Fibroblast of upper back skin (primary cell): ENCODE results near the gene CNTN3.
A peak's percentile ranks its signal among the peaks of the same experiment; 100 is the strongest.

Experiments used
- DNase-seq: peaks from one replicate; pipeline ENCODE4 v3.0.0-alpha.2; 2013

The CNTN3 gene

GRCh38 chr3:74607803-74608202 lies 6.7 kb downstream of the CNTN3 start:
- no peak for DNase-seq

- no peak for DNase-seq
Observed at GRCh38 chr3:74606996-74607395, 7.5 kb downstream of the CNTN3 start.

GRCh38 chr3:74605437-74605836 lies 9.0 kb downstream of the CNTN3 start:
- DNase-seq = no peak

GRCh38 chr3:74603292-74603691 lies 11.2 kb downstream of the CNTN3 start:
- DNase-seq = peak; percentile 45

- DNase-seq = no peak
Observed at GRCh38 chr3:74602471-74602870, 12.0 kb downstream of the CNTN3 start.

GRCh38 chr3:74601793-74602192 lies 12.7 kb downstream of the CNTN3 start:
- no peak for DNase-seq

- peak; percentile 63 for DNase-seq
Observed at GRCh38 chr3:74599564-74599963, 14.9 kb downstream of the CNTN3 start.

- DNase-seq = no peak
Observed at GRCh38 chr3:74593152-74593551, 21.3 kb downstream of the CNTN3 start.

GRCh38 chr3:74592359-74592758 lies 22.1 kb downstream of the CNTN3 start:
- peak; percentile 40 for DNase-seq

- DNase-seq = no peak
Observed at GRCh38 chr3:74591946-74592345, 22.5 kb downstream of the CNTN3 start.

- DNase-seq = no peak
Observed at GRCh38 chr3:74591342-74591741, 23.1 kb downstream of the CNTN3 start.

GRCh38 chr3:74590620-74591262 lies 23.7 kb downstream of the CNTN3 start:
- DNase-seq = no peak

- DNase-seq = no peak
Observed at GRCh38 chr3:74584782-74585181, 29.7 kb downstream of the CNTN3 start.

GRCh38 chr3:74582982-74583381 lies 31.5 kb downstream of the CNTN3 start:
- DNase-seq = no peak

GRCh38 chr3:74575857-74576256 lies 38.6 kb downstream of the CNTN3 start:
- DNase-seq = no peak

GRCh38 chr3:74571118-74571517 lies 43.3 kb downstream of the CNTN3 start:
- DNase-seq = no peak
